Measurements from ENCODE around the gene CENPB.

The CENPB gene

GRCh38 chr20:3739926-3740451 is 46.6 kb downstream of the CENPB start:
- H3K4me3 ChIP-seq (ENCODE audit: control insufficient read depth, low read depth, low read length), result no peak overlapping the region
- no peak for TF ChIP-seq CTCF (IDR thresholded peaks at IDR 0.05; ENCODE audit: control insufficient read depth, insufficient read depth, low read depth, low read length, missing control alignments)
- DNase-seq (ENCODE audit: low read depth), result no peak

GRCh38 chr20:3739054-3739925 is 47.2 kb downstream of the CENPB start:
- TF ChIP-seq CTCF (IDR thresholded peaks at IDR 0.05; ENCODE audit: control insufficient read depth, insufficient read depth, low read depth, low read length, missing control alignments), result no peak
- no peak overlapping the region for H3K4me3 ChIP-seq (ENCODE audit: control insufficient read depth, low read depth, low read length)
- no peak for DNase-seq (ENCODE audit: low read depth)

GRCh38 chr20:3738111-3739053 is 48.2 kb downstream of the CENPB start:
- H3K4me3 ChIP-seq (ENCODE audit: control insufficient read depth, low read depth, low read length), result no peak overlapping the region
- TF ChIP-seq CTCF (IDR thresholded peaks at IDR 0.05; ENCODE audit: control insufficient read depth, insufficient read depth, low read depth, low read length, missing control alignments), result no peak
- no peak for DNase-seq (ENCODE audit: low read depth)

- H3K4me3 ChIP-seq (ENCODE audit: control insufficient read depth, low read depth, low read length), result no peak overlapping the region
- TF ChIP-seq CTCF (IDR thresholded peaks at IDR 0.05; ENCODE audit: control insufficient read depth, insufficient read depth, low read depth, low read length, missing control alignments), result no peak
- no peak for DNase-seq (ENCODE audit: low read depth)
Observed at GRCh38 chr20:3735768-3736167, 50.8 kb downstream of the CENPB start.

GRCh38 chr20:3734111-3734843 is 52.3 kb downstream of the CENPB start:
- TF ChIP-seq CTCF (IDR thresholded peaks at IDR 0.05; ENCODE audit: control insufficient read depth, insufficient read depth, low read depth, low read length, missing control alignments), result no peak
- DNase-seq (ENCODE audit: low read depth), result no peak
- H3K4me3 ChIP-seq (ENCODE audit: control insufficient read depth, low read depth, low read length), result no peak overlapping the region
